IPS-18a (cell line): ENCODE measurements around the gene GPATCH11.

Experiments
- H3K27ac ChIP-seq: one replicate; pipeline ENCODE4 v1.5.1; 2013; ENCODE audit warnings: low read length
- H3K27me3 ChIP-seq: one replicate; pipeline ENCODE4 v1.6.1; 2013; ENCODE audit warnings: mild to moderate bottlenecking, low read length; ENCODE audit not compliant: control insufficient read depth, insufficient read depth
- H3K36me3 ChIP-seq: one replicate; pipeline ENCODE4 v1.6.1; 2013; ENCODE audit warnings: low read depth, low read length; ENCODE audit not compliant: control insufficient read depth
- H3K4me1 ChIP-seq: one replicate; pipeline ENCODE4 v1.6.1; 2013; ENCODE audit warnings: low read depth, low read length; ENCODE audit not compliant: control insufficient read depth
- H3K4me3 ChIP-seq: one replicate; pipeline ENCODE4 v1.5.1; 2013; ENCODE audit warnings: low read length
- H3K9ac ChIP-seq: one replicate; pipeline ENCODE4 v1.6.1; 2013; ENCODE audit warnings: mild to moderate bottlenecking, low read length, moderate library complexity
- H3K9me3 ChIP-seq: one replicate; pipeline ENCODE4 v1.6.1; 2013; ENCODE audit warnings: low read depth, low read length; ENCODE audit not compliant: control insufficient read depth

GPATCH11 gene

DNA sequence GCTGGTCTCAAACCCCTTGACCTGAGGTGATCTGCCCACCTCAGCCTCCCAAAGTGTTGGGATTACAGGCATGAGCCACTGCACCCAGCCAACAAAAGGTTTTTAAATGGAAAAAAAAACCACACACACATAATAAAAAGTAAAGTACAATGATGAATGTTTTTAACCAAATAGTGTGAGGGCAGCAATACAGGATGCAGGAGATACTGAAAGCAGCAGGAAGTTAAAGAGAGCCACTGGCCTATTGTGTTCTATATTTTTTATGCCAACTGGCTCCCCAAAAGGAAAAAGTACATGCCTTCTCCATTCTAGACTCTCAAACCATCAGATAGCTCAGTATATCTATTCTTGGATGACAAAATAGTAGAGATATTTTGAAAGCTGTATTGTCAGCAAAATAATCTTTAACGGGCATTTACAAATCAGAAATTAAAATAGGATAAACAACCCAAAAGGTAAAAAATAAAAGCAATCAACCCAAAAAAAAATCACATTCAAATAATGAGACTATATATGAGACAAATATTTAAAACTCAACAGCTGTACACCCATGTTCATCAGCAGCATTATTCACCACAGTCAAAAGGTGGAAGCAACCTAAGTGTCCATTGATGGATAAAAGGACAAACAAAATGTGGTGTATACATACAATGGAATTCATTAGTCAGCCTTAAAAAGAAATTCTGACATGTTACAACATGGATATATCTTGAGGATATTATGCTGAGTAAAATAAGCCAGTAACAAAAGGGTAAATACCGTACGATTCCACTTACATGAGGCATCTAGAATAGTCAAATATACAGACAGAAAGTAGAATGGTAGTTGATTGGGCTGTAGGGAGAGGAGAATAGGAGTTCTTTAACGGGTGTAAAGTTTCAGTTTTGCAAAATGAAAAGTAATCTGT is 26.2 kb downstream of the GPATCH11 start:
- Histone ChIP-seq H3K36me3 (peaks cover 22% of the 10 kb centered on the region), H3K4me1 (peaks cover 4% of the 10 kb centered on the region)

DNA sequence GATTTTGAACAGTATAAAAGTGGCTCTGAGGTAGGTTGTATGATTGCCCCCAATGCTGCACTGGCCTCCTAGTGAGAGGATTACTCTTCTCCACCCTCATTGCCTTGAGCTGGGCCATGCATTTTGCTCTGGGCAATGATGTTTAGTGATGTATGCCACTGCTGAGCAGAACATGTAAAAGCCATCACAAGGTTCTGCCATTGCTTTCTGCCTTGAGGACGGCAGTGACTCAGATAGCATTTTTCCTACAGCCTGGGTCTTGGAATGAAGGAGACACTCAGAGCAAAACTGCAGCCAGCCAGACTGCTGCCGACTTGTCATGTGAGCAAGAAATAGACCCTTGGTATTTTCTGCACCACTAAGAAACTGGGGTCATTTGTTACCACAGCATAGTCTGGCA is 27.6 kb downstream of the GPATCH11 start:
- Histone ChIP-seq H3K27me3 (no peaks in the 10 kb centered on the region), H3K9me3 (no peaks in the 10 kb centered on the region), H3K27ac (no peak overlapping the region), H3K4me1 (no peaks in the 10 kb centered on the region), H3K9ac (no peak overlapping the region), H3K4me3 (no peak overlapping the region), H3K36me3 (peaks cover 15% of the 10 kb centered on the region)

More for the DNA sequence above, 26.2 kb downstream of the GPATCH11 start:
- Histone ChIP-seq H3K27ac (no peak overlapping the region), H3K4me3 (no peak overlapping the region), H3K27me3 (no peaks in the 10 kb centered on the region), H3K9me3 (no peaks in the 10 kb centered on the region), H3K9ac (no peak overlapping the region)

GRCh38 chr2:37117566-37117965 is 33.2 kb downstream of the GPATCH11 start:
- H3K9ac ChIP-seq = no peak overlapping the region
- peaks cover 8% of the 10 kb centered on the region for H3K36me3 ChIP-seq
- no peak overlapping the region for H3K4me3 ChIP-seq
- H3K9me3 ChIP-seq = no peaks in the 10 kb centered on the region
- H3K27ac ChIP-seq = no peak overlapping the region
- no peaks in the 10 kb centered on the region for H3K4me1 ChIP-seq
- no peaks in the 10 kb centered on the region for H3K27me3 ChIP-seq

DNA sequence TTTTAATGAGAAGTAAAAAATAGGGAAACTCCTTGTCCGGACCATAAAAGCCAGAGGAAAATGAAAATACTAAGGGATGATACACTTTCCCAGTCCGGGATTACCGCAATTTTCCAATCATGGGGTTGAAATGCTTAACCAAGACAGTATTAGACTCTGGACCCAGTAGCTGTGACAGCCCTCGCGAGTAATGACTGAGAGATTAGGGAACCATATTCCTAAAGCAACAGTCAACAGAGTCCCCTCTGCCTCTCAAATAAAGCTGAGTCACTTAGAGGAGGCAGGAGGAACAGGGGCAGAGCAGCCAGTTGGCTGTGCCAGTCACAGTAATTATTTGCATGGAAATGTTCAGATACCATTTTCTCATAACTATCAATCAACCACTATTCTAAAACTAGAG is 34.8 kb downstream of the GPATCH11 start:
- H3K36me3 ChIP-seq = peaks cover 8% of the 10 kb centered on the region
- H3K27me3 ChIP-seq = no peaks in the 10 kb centered on the region
- H3K4me1 ChIP-seq = no peaks in the 10 kb centered on the region
- no peak overlapping the region for H3K9ac ChIP-seq
- H3K27ac ChIP-seq = no peak overlapping the region
- no peaks in the 10 kb centered on the region for H3K9me3 ChIP-seq
- no peak overlapping the region for H3K4me3 ChIP-seq

- H3K9ac ChIP-seq = no peak overlapping the region
- H3K9me3 ChIP-seq = no peaks in the 10 kb centered on the region
- H3K36me3 ChIP-seq = peaks cover 20% of the 10 kb centered on the region
- no peak overlapping the region for H3K27ac ChIP-seq
- H3K4me3 ChIP-seq = no peak overlapping the region
- no peaks in the 10 kb centered on the region for H3K27me3 ChIP-seq
- H3K4me1 ChIP-seq = no peaks in the 10 kb centered on the region
These were observed 41.1 kb downstream of the GPATCH11 start for GRCh38 chr2:37125416-37125815.

GRCh38 chr2:37132914-37133313 is 48.6 kb downstream of the GPATCH11 start:
- H3K36me3 ChIP-seq = peaks cover 53% of the 10 kb centered on the region

DNA sequence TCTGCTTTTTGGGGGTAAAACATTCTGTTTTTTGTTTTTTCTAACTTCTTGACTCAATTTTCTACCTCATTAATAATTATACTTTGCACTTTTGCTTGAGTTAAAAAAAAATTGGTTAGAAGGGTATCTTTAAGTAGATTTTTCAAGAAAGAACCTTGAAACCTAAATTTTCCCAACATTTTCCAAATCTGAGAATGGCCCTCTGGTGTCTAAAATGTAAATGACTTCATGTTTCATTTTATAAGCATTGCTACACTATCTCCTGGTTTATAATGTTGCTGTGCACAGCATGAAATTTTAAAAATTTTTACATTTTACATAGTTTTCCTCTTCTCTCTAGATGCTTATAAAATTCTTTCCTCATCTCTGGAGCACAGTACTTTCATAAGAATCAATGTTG is 58.2 kb downstream of the GPATCH11 start:
- H3K4me1 ChIP-seq = no peaks in the 10 kb centered on the region
- H3K4me3 ChIP-seq = no peak overlapping the region
- H3K27me3 ChIP-seq = no peaks in the 10 kb centered on the region
- H3K9ac ChIP-seq = no peak overlapping the region
- H3K27ac ChIP-seq = no peak overlapping the region
- H3K9me3 ChIP-seq = no peaks in the 10 kb centered on the region
- peaks cover 53% of the 10 kb centered on the region for H3K36me3 ChIP-seq

More at GRCh38 chr2:37132914-37133313, 48.6 kb downstream of the GPATCH11 start:
- H3K9ac ChIP-seq = no peak overlapping the region
- H3K4me3 ChIP-seq = no peak overlapping the region
- no peaks in the 10 kb centered on the region for H3K4me1 ChIP-seq
- H3K27ac ChIP-seq = no peak overlapping the region
- H3K27me3 ChIP-seq = no peaks in the 10 kb centered on the region
- H3K9me3 ChIP-seq = no peaks in the 10 kb centered on the region

DNA sequence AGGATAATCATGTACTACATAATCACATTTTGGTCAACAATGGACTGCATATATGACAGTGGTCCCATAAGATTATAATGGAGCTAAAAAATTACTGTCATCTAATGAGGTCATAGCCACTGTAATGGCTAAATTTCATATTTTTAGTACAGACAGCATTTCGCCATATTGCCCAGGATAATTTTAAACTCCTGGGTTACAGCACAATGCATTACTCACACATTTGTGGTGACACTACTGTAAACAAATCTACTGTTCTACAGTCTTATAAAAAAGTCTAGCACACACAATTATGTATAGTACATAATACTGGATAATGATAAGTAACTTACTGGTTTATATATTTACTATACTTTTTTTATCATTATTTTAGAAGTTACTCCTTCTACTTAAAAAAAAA is 59.7 kb downstream of the GPATCH11 start:
- no peak overlapping the region for H3K4me3 ChIP-seq
- H3K36me3 ChIP-seq = peaks cover 52% of the 10 kb centered on the region
- no peak overlapping the region for H3K27ac ChIP-seq
- H3K9ac ChIP-seq = no peak overlapping the region
- H3K27me3 ChIP-seq = no peaks in the 10 kb centered on the region
- no peaks in the 10 kb centered on the region for H3K9me3 ChIP-seq
- H3K4me1 ChIP-seq = no peaks in the 10 kb centered on the region

DNA sequence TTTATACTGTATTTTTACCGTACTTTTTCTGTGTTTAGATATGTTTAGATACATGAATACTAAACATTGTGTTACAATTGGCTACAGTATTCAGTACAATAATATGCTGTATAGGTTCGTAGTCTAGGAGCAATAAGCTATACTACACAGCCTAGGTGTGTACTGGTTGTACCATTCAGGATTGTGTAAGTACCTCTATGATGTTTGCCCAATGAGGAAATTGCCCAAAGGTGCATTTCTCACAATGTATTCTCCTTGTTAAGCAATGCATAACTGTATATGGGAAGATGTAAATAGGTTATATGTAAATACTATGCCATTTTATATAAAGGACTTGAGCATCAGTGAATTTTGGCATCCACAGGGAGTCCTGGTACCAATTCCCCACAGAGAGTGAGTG is 61.7 kb downstream of the GPATCH11 start:
- Histone ChIP-seq H3K36me3 (peaks cover 49% of the 10 kb centered on the region), H3K27me3 (no peaks in the 10 kb centered on the region), H3K9ac (no peak overlapping the region), H3K4me3 (no peak overlapping the region), H3K4me1 (no peaks in the 10 kb centered on the region), H3K9me3 (no peaks in the 10 kb centered on the region), H3K27ac (no peak overlapping the region)

- Histone ChIP-seq H3K9me3 (no peaks in the 10 kb centered on the region), H3K4me3 (no peak overlapping the region), H3K9ac (no peak overlapping the region), H3K27ac (no peak overlapping the region), H3K27me3 (no peaks in the 10 kb centered on the region), H3K4me1 (no peaks in the 10 kb centered on the region), H3K36me3 (peaks cover 40% of the 10 kb centered on the region)
These were observed 64.0 kb downstream of the GPATCH11 start for GRCh38 chr2:37148325-37148724.
